Measurements from ENCODE around the gene TKT.
A peak's percentile ranks its signal among the peaks of the same experiment; 100 is the strongest.

Gene TKT

DNA sequence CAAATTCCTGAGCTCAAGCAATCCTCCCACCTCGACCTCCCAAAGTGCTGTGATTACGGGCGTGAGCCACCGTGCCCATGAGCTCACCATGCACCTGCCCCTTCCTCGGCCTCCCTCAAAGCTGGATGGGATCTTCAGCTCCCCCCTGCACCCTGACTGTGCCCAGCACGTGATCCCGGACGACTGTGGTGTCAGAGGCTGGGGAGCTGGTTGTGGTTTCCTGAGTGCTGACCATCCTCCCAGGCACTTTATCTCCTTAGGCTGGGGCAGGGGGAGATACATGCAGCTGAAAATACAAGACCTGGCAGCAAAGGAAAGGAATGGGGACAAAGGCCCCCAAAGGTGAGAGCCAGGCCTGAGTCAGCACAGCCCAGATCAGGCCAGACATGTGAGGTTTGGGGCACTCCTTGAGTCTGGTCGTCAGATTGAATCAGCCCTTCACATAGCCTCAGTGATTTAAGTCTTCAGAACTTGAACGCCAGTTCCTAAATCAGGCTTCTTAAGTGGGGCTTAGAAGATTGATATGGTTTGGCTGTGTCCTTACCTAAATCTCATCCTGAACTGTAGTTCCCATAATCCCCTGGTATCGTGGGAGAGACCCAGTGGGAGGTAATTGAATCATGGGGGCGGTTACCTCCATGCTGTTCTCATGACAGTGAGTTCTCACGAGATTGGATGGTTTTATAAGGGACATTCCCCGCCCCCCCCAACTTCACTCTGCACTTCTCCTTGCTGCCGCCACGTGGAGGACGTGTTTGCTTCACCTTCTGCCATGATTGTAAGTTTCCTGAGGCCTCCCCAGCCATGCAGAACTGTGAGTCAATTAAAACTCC is 59.0 kb downstream of the TKT start:
- DNase-seq, result peak; percentile 16

- DNase-seq, result peak; percentile 77
Observed at GRCh38 chr3:53195602-53196574, 59.9 kb downstream of the TKT start.

DNA sequence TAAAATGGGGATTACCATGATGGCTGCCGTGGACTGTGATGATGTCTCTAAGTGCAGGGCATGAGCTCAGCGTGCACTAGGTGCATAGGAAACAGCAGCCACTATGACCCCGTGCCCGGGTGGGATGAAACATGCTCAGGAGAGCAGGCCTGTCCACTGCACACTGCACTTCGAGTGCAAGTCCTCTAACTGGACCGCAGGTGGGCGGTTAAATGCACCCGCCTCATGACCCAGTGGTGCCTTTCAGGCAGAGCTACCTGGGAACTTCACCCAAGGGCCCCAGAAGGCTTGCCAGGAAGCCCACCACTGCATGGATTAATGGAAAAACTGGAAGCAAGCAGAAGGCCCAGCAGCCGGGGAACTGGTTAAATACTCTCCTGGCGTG is 60.8 kb downstream of the TKT start:
- no peak for DNase-seq

DNA sequence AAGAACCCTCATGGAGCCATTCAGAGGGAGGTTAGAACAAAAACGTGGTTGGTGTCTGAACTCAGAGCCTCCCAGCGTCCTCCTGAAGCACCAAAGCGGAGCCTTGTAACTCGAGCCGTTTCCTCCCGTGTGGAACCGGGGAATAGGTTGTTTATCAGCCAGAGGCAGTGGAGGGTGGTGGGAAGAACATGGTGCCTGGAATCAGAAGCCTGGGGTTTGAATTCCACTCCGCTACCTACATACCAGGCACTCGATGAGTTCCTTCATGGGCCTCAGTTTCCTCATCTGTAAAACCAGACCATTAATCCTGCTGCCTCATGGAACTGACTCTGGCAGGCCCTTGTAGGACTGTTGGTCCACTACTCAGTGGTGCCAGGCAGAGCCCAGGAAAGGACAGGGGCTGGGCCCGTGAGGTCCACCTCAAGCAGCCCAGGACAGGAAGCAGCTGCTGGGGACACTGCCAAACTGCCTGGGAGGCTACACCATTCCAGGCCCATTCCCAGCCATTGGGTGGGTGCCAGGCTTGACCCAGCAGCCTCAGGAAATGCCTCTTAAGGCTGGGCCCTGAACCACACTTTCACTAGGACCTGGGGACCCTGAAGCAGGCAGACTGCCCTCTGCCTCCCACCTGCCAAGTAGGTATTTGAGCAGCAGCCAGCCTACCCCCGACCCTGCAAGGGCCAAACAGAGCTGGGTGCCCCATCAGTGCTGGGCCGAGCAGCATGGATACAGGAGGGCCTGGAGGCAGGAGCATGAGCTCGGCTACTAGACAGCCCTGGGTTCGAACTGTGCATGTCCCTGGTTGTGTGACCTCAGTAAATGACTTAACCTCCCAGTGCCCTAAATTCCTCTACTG is 61.4 kb downstream of the TKT start:
- DNase-seq, result peak; percentile 49

DNA sequence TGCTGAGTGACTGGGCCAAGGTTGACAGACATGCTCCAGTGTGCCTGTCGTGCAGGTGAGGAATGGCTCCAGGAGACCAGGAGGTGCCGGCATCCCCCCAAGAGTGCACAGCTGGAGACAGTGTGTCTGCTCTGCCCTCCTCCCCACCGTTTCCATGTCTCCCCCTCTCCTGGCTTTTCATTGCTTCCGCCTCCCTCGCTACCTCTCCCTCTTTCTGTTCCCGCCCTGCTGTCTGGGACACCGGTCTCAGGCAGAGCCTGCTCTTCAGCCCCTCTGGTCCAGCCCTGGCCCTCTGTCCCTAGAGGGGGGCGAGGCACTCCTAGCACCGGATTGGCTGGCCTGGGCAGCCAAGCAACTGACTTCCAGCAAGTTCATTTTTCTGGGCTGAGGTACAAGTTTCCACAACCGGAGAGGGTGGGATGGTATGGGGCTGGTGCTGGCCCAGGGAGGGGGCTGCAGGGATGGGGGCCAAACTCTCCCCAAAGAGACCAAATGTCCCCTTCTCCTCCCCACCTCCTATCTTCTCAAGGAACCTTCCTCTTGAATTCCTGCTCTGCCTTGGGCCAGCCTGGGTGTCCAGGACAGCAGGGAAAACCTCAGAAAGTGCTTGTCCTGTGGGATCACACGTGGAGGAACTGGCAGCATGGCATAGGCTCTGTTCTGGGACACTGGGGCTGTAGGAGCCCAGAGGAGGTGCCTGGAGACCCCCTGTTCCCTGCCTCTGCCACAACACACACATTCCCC is 62.2 kb downstream of the TKT start:
- peak; percentile 67 for DNase-seq

DNA sequence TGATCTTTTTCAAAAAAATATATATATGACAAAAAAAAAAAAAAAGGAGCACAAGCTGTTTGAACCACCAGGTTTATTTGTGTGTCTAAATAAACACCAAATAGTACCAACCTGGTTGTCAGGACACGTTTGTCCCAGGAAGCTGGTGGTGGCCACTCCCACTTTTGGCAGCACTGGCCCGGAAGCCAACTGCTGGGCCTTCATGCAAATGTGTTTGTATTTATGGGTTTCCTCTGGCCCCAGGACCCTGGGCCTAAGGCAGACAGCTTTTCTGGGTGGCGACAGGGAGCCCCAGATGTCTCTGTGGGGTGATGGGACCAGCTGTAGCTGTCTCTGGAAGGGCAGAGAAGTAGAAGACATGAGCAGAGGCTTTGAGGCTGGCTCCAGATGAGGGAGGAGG is 63.2 kb downstream of the TKT start:
- no peak for DNase-seq

- DNase-seq, result no peak
Observed at GRCh38 chr3:53191836-53192480, 63.9 kb downstream of the TKT start.

- no peak for DNase-seq
Observed at GRCh38 chr3:53190659-53191058, 65.2 kb downstream of the TKT start.

GRCh38 chr3:53189276-53189675 is 66.5 kb downstream of the TKT start:
- DNase-seq, result no peak

DNA sequence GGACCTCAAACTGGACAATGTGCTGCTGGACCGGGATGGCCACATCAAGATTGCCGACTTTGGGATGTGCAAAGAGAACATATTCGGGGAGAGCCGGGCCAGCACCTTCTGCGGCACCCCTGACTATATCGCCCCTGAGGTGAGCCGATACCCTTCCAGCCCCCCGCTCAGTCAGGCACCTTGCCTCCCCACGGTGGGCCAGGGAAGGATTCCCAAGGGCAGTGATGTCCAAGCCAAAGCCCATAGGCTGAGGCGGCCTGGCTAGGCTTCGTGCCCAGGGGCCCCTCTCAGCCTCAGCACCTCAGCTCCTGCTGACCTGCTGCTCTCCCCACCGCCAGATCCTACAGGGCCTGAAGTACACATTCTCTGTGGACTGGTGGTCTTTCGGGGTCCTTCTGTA is 67.1 kb downstream of the TKT start:
- DNase-seq, result no peak

DNA sequence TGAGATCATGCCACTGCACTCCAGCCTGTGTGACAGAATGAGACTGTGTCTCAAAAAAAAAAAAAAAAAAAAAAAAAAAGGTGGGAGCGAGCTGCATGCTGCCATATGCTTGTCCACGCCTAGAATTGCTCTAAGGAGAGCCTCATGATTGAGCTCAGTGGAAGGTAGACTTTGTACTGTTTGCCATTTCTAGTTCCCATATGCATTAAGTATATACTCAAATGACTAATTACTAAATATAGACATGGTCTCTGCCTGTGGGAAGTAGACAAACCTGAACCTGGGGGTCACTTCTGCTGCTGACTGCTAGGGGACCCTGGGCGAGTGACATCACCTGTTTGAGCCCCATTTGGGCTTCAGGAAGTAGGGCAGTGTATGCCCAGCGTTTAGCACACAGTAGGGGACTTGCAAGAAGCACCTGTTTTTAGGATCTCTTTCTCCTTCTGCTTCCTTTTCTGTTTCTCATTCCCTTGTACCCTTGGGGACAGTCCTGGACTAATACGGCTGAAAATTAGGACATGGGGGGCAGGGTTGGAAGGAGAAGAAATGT is 67.6 kb downstream of the TKT start:
- no peak for DNase-seq

GRCh38 chr3:53187430-53187829 is 68.4 kb downstream of the TKT start:
- no peak for DNase-seq

GRCh38 chr3:53186726-53187125 is 69.1 kb downstream of the TKT start:
- no peak for DNase-seq

DNA sequence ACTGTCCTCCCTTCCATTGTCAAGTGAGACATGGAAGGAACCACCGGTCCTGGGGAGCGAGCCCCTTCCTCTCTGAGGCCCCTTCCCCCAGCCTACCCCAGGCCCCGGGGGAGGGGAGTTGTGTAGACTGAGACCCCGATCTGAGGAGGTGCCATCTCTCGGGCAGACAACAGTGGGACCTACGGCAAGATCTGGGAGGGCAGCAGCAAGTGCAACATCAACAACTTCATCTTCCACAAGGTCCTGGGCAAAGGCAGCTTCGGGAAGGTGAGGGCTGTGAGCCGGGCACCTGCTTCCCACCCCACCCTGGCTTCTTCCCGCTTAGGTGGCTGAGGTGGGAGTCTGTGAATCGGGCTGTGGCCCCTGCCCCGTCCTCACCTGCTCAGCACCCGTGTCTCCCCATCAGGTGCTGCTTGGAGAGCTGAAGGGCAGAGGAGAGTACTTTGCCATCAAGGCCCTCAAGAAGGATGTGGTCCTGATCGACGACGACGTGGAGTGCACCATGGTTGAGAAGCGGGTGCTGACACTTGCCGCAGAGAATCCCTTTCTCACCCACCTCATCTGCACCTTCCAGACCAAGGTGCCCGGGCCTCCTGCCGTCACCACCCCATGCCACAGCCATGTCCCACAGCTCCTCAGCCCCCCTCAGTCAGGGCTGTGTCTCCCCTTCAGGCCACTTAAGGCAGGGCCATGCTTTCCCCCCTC is 69.9 kb downstream of the TKT start:
- no peak for DNase-seq

GRCh38 chr3:53184701-53185100 is 71.1 kb downstream of the TKT start:
- no peak for DNase-seq

DNA sequence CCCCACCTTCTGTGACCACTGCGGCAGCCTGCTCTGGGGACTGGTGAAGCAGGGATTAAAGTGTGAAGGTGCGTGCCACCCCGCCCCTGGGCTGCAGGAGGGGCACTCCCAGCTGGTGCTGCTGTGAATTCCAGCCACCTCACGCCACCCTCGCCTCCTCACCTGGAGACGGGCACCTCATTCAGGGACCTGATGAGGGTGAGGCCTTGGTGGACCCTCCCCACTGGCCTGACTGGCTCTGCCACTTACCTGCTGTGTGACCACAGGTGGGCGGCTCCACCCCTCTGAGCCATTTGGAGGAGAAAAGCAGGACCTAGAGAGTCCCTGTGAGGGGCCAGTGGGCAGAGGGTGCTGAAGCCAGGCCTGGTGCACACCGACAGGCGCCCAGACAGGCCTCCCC is 72.3 kb downstream of the TKT start:
- no peak for DNase-seq

GRCh38 chr3:53182764-53183355 is 73.0 kb downstream of the TKT start:
- no peak for DNase-seq

- DNase-seq, result no peak
Observed at GRCh38 chr3:53181528-53181927, 74.3 kb downstream of the TKT start.

GRCh38 chr3:53181024-53181371 is 74.8 kb downstream of the TKT start:
- DNase-seq, result no peak

Measured in right kidney (tissue), 1 donor.